Left renal pelvis (tissue), 4 donors: ENCODE data around the gene POLR1D. TPM values are rescaled to one million over a fixed set of nuclear protein-coding genes. Genes with fewer than 3 reads are reported as not detected.
"Not testable (repeated sequence)": the region's sequence is repeated elsewhere in the genome, so short reads cannot be mapped to it uniquely, and the experiment has no call there.

ENCODE experiments used
- DNase-seq, 4 donors: peaks; one replicate each; pipeline ENCODE4 v3.0.0-alpha.2; 2013; ENCODE audit warnings: low read depth in 4 of 4, low spot score in 3 of 4
- polyA plus RNA-seq, 4 donors: library from polyadenylated mRNA; unstranded; fragments of 120-200 nt; gene quantifications; one replicate each; pipeline ENCODE4 v1.2.1, GENCODE V29; 2013; ENCODE audit not compliant: insufficient read length in 4 of 4

Gene POLR1D
- polyA plus RNA-seq, 4 donors: 114 to 165 (median 117) TPM

GRCh38 chr13:27613628-27614027 lies 8.1 kb upstream of the POLR1D start:
- no peak for DNase-seq

GRCh38 chr13:27617881-27618321 lies 3.8 kb upstream of the POLR1D start:
- no peak for DNase-seq

- no peak for DNase-seq
Observed at GRCh38 chr13:27619093-27619727, 2.5 kb upstream of the POLR1D start.

GRCh38 chr13:27619728-27620376 lies 1.8 kb upstream of the POLR1D start:
- DNase-seq: peak in 2 of 4 donors; percentile 14 to 21

GRCh38 chr13:27620377-27621115 lies 1.1 kb upstream of the POLR1D start, which contains the start of gene LNX2:
LNX2 (minus strand) TSS chr13:27620529; CDS start chr13:27581703, 38,826 bp downstream.
- peak; percentile 82 to 94 (median 92) for DNase-seq

- DNase-seq: peak in 1 of 4 donors; percentile 47
Observed at GRCh38 chr13:27621116-27621365, 651 bp upstream of the POLR1D start.

- peak in 1 of 4 donors; percentile 19 for DNase-seq
Observed at GRCh38 chr13:27622102-27622820, 569 bp downstream of the POLR1D start.

- DNase-seq: no peak
Observed at GRCh38 chr13:27622881-27623280, 1.2 kb downstream of the POLR1D start.

- no peak for DNase-seq
Observed at GRCh38 chr13:27624071-27624470, 2.4 kb downstream of the POLR1D start.

- no peak for DNase-seq
Observed at GRCh38 chr13:27625839-27626238, 4.1 kb downstream of the POLR1D start.

GRCh38 chr13:27627380-27627779 lies 5.7 kb downstream of the POLR1D start:
- no peak for DNase-seq

GRCh38 chr13:27628081-27628480 lies 6.4 kb downstream of the POLR1D start:
- no peak for DNase-seq

- DNase-seq: not testable (repeated sequence)
Observed at GRCh38 chr13:27628766-27629165, 7.1 kb downstream of the POLR1D start.

- no peak for DNase-seq
Observed at GRCh38 chr13:27631156-27631555, 9.5 kb downstream of the POLR1D start.

GRCh38 chr13:27631665-27632064 lies 10.0 kb downstream of the POLR1D start:
- DNase-seq: no peak

- no peak for DNase-seq
Observed at GRCh38 chr13:27632214-27632613, 10.5 kb downstream of the POLR1D start.

- DNase-seq: no peak
Observed at GRCh38 chr13:27632648-27633047, 11.0 kb downstream of the POLR1D start.

- DNase-seq: no peak
Observed at GRCh38 chr13:27634231-27634630, 12.5 kb downstream of the POLR1D start.

GRCh38 chr13:27634791-27635190 lies 13.1 kb downstream of the POLR1D start:
- no peak for DNase-seq

- no peak for DNase-seq
Observed at GRCh38 chr13:27635266-27635665, 13.6 kb downstream of the POLR1D start.
